Vagina (tissue), 2 donors: Measurements from ENCODE around the gene SKAP1. TPM values are rescaled to one million over a fixed set of nuclear protein-coding genes. Genes with fewer than 3 reads are reported as not detected.

ENCODE experiments used
- DNase-seq, 2 donors: peaks; one replicate each; pipeline ENCODE4 v3.0.0-alpha.2; 2017; ENCODE audit errors: extremely low spot score in 2 of 2
- H3K27ac ChIP-seq: fragments of 200-600 bp; sonication (generic); one replicate; pipeline ENCODE4 v1.5.1; 2019
- H3K27me3 ChIP-seq: fragments of 200-600 bp; sonication (generic); one replicate; pipeline ENCODE4 v1.5.1; 2019
- H3K36me3 ChIP-seq, 2 donors: fragments of 200-600 bp; sonication (generic); one replicate each; pipeline ENCODE4 v1.5.1; 2017 to 2019
- H3K4me1 ChIP-seq: fragments of 200-600 bp; sonication (generic); one replicate; pipeline ENCODE4 v1.5.1; 2019
- H3K4me3 ChIP-seq, 2 donors: fragments of 200-600 bp; sonication (generic); 1 replicate in 1 of 2; 2 replicates in 1 of 2; pipeline ENCODE4 v1.5.1; 2016 to 2019
- H3K9me3 ChIP-seq: fragments of 200-600 bp; sonication (generic); one replicate; pipeline ENCODE4 v1.5.1; 2019
- POLR2A ChIP-seq, 2 donors: fragments of 450-650 bp; IDR thresholded peaks; one replicate each; pipeline ENCODE4 v1.6.1; 2017; ENCODE audit warnings: antibody characterized with exemption in 2 of 2, mild to moderate bottlenecking in 2 of 2, moderate library complexity in 2 of 2
- POLR2AphosphoS5 ChIP-seq, 2 donors: sonication (generic); formaldehyde crosslinking; IDR thresholded peaks; one replicate each; pipeline ENCODE4 v1.9.0; 2017; ENCODE audit warnings: antibody characterized with exemption in 2 of 2, mild to moderate bottlenecking in 2 of 2, low read depth in 1 of 2; ENCODE audit not compliant: insufficient read depth in 1 of 2
- intact Hi-C: fragments of 100-400 bp; cut with DNase I; formaldehyde crosslinking; loops from one replicate; pipeline ENCODE4 v1.15.1; 2023
- total RNA-seq: library from RNA; depleted of rRNA; stranded (reverse); fragments of >200 nt; gene quantifications from one replicate; pipeline ENCODE4 v1.2.3, GENCODE V29; 2016
- TF ChIP-seq, protein P1 (sequence below), 3 experiments: fragments of 450-650 bp in 2 of 3; fragments of 200-600 bp in 1 of 3; sonication (generic) in 1 of 3; IDR thresholded peaks; one replicate each; pipeline ENCODE4 v1.5.1; 2017 to 2019; ENCODE audit warnings: antibody characterized with exemption in 3 of 3, mild to moderate bottlenecking in 2 of 3, moderate library complexity in 2 of 3

Gene SKAP1
- total RNA-seq, 1 donor from 2014 or later: 5.6 TPM

DNA sequence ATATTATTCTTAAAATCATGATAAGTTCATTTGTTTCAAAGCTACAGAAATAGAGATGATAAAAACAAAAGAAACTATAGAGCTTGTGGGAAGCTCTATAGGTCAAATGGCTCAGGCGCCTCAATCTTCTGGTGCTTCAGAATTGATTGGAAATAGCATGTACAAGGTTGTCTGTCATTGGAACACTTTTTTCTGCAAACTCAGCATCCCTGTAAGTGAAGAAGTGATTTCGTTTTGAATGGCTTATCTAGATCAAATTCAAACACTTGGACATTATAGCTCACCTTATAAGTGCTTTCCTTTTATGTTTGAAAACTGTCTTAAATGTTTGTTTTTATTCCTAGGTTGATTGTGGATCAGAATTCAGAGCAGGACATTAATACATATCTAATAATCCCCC lies 103.7 kb downstream of the SKAP1 start:
- DNase-seq: no peak
- no peak overlapping the region for H3K27ac ChIP-seq
- intact Hi-C loops: no loop called here
- no peaks in the 10 kb centered on the region for H3K4me1 ChIP-seq
- H3K36me3 ChIP-seq: no peaks in the 10 kb centered on the region
- no peaks in the 10 kb centered on the region for H3K9me3 ChIP-seq
- no peak overlapping the region for H3K4me3 ChIP-seq
- H3K27me3 ChIP-seq: no peaks in the 10 kb centered on the region
- no peak for TF ChIP-seq POLR2AphosphoS5 (IDR thresholded peaks at IDR 0.05; ENCODE audit: insufficient read depth in 1 of 2, low read depth in 1 of 2)
- TF ChIP-seq, protein P1, sequence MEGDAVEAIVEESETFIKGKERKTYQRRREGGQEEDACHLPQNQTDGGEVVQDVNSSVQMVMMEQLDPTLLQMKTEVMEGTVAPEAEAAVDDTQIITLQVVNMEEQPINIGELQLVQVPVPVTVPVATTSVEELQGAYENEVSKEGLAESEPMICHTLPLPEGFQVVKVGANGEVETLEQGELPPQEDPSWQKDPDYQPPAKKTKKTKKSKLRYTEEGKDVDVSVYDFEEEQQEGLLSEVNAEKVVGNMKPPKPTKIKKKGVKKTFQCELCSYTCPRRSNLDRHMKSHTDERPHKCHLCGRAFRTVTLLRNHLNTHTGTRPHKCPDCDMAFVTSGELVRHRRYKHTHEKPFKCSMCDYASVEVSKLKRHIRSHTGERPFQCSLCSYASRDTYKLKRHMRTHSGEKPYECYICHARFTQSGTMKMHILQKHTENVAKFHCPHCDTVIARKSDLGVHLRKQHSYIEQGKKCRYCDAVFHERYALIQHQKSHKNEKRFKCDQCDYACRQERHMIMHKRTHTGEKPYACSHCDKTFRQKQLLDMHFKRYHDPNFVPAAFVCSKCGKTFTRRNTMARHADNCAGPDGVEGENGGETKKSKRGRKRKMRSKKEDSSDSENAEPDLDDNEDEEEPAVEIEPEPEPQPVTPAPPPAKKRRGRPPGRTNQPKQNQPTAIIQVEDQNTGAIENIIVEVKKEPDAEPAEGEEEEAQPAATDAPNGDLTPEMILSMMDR (IDR thresholded peaks at IDR 0.05): no peak
- no peak for TF ChIP-seq POLR2A (IDR thresholded peaks at IDR 0.05)

DNA sequence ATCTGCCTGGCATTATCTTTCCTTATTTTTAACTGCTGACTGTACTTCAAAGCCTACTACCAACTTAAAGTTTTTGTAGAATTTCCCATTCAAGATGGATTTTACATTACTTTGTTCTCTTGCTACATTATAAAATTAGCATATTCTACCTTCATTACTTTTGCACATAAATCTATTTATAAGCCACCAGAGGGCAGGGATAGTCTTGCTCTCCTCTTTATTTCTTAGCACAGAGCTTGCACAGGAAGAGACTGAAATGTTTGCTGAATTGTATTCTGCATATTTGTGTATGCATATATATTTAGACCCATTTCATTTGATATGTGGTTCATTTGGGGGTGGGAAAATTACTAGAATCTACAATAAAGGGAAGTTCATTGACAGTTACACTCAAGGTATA lies 108.0 kb downstream of the SKAP1 start:
- Histone ChIP-seq H3K4me1 (no peaks in the 10 kb centered on the region), H3K27me3 (no peaks in the 10 kb centered on the region), H3K27ac (no peak overlapping the region), H3K4me3 (no peak overlapping the region), H3K36me3 (no peaks in the 10 kb centered on the region), H3K9me3 (no peaks in the 10 kb centered on the region)
- DNase-seq: no peak
- intact Hi-C loops: no loop called here
- TF ChIP-seq POLR2A (IDR thresholded peaks at IDR 0.05): no peak
- no peak for TF ChIP-seq POLR2AphosphoS5 (IDR thresholded peaks at IDR 0.05; ENCODE audit: insufficient read depth in 1 of 2, low read depth in 1 of 2)
- TF ChIP-seq, protein P1 (IDR thresholded peaks at IDR 0.05): no peak

DNA sequence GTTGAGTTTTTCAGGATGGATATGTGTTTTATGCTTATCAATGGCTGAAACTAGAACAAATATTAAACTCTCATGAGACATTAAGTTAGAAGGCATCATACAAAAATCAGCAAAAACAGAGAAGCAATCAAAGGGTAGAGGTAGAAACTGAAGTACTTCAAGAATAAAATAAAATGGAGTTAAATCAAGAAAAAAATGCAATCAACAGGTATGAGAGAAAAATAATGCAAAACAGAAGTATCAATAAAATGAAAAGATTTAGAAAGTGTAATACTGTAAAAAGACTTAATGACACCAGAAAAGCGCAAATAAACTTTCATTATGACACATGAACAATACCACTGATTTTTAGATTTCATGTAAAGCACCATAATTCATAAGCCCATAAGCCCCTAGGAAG lies 112.3 kb downstream of the SKAP1 start:
- Histone ChIP-seq H3K4me3 (no peak overlapping the region), H3K4me1 (no peaks in the 10 kb centered on the region), H3K36me3 (no peaks in the 10 kb centered on the region), H3K9me3 (no peaks in the 10 kb centered on the region), H3K27ac (no peak overlapping the region), H3K27me3 (no peaks in the 10 kb centered on the region)
- intact Hi-C loops: no loop called here
- no peak for TF ChIP-seq POLR2AphosphoS5 (IDR thresholded peaks at IDR 0.05; ENCODE audit: insufficient read depth in 1 of 2, low read depth in 1 of 2)
- TF ChIP-seq, protein P1 (IDR thresholded peaks at IDR 0.05): no peak
- TF ChIP-seq POLR2A (IDR thresholded peaks at IDR 0.05): no peak
- no peak for DNase-seq

DNA sequence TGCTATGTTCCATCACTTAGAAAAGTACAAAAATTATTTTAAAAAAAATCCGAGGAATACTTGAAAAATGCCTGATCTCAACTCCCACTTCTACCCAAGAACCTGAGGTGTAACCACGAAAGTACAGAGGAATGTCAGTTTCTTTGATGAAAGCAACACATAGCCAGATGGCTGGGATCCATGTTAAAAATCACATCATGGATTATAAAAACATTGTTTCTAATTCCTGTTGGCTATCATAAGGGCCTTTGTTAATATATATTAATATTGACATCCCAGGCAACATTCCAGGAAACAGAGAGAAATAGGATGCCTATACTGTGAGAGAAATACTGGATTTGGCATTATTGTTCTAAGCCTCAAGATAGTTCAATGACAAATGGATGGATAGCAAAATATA lies 115.3 kb downstream of the SKAP1 start:
- H3K27me3 ChIP-seq: no peaks in the 10 kb centered on the region
- H3K36me3 ChIP-seq: no peaks in the 10 kb centered on the region
- no peak for DNase-seq
- intact Hi-C loops: no loop called here
- no peak overlapping the region for H3K4me3 ChIP-seq
- H3K4me1 ChIP-seq: no peaks in the 10 kb centered on the region
- no peak overlapping the region for H3K27ac ChIP-seq
- TF ChIP-seq POLR2AphosphoS5 (IDR thresholded peaks at IDR 0.05; ENCODE audit: insufficient read depth in 1 of 2, low read depth in 1 of 2): no peak
- TF ChIP-seq, protein P1 (IDR thresholded peaks at IDR 0.05): no peak
- TF ChIP-seq POLR2A (IDR thresholded peaks at IDR 0.05): no peak
- H3K9me3 ChIP-seq: no peaks in the 10 kb centered on the region

DNA sequence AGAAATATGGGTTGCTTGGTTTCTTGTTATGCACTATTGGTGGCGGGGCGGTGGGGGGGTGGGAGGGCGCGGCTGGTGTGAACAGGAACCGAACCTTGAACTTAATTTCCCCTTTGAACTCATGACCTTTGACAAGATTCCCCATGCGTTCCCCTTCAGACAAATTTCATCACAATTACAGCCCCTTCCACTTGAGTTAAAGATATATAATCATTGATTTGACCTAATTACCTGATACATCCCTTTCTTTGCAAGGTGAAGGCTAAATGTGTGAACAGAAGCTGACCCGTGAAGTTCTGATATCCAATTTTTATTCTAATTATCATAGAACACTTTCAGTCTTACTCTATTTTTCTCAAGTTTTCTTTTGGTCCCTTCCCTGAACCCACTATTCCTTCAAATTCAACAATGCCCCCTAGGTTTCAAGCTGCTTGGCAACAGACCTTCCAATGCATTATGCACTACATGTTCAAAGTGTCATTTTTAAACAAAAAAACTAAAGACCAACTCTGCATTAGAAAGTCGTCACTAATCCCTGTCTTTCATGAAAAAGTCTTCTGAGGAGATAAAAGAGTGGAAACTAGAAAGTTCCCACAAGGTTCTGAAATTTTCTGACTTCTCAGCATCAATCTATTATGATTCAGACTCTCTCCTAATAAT lies 116.8 kb downstream of the SKAP1 start:
- Histone ChIP-seq H3K4me1 (no peaks in the 10 kb centered on the region), H3K36me3 (no peaks in the 10 kb centered on the region), H3K4me3 (no peak overlapping the region), H3K27ac (no peak overlapping the region), H3K27me3 (no peaks in the 10 kb centered on the region), H3K9me3 (no peaks in the 10 kb centered on the region)
- DNase-seq: no peak
- intact Hi-C loops: no loop called here
- no peak for TF ChIP-seq POLR2A (IDR thresholded peaks at IDR 0.05)
- no peak for TF ChIP-seq POLR2AphosphoS5 (IDR thresholded peaks at IDR 0.05; ENCODE audit: insufficient read depth in 1 of 2, low read depth in 1 of 2)
- TF ChIP-seq, protein P1 (IDR thresholded peaks at IDR 0.05): no peak
